Measurements from ENCODE around the gene UMODL1. TPM values are rescaled to one million over a fixed set of nuclear protein-coding genes. Genes with fewer than 3 reads are reported as not detected.

Gene UMODL1
- total RNA-seq, 1 donor from 2014 or later = 0.05 TPM

DNA sequence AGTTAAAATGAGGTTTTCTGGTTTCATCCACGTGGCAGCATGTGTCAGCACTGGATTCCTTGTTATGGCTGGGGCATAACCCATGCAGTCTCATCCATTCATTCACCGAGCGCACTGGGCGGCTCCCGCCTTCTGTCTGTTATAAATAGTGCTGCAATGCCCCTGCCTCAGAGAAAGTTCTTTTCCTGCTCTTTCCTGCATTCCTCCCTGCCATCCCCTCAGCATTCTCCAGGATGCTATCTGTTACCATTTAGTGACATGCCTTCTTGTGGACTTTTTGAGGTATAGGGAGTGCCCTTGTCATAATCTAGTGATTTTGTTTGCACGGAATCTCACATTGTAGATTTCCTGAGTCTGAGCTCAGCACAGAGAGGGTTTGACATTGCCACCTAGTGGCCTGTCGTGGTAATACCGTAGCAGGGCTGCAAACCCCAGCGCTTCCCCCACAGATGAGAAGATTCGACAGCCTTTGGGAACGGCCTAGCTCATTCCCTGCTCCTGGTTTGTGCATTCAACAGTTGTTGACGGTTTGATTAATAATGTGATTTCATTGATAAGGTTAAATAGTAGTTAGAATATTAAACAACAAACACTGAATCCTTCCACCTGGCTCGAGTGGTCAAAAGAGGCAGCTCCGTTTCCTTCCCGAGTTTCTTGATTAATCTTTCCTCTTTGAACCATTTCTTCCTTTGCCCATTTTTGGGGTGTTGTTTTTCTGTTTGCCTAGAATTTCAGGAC, 46.3 kb downstream of the UMODL1 start:
- intact Hi-C loops (cut with DNase I) = loop anchor here (2.0 to 10.0 kb wide), 2 partner anchors 301 to 503 kb away; no protein-coding TSS in a partner anchor
- DNase-seq (peak; percentile 76), ATAC-seq (ENCODE audit: poor library complexity) (peak; percentile 91)

DNA sequence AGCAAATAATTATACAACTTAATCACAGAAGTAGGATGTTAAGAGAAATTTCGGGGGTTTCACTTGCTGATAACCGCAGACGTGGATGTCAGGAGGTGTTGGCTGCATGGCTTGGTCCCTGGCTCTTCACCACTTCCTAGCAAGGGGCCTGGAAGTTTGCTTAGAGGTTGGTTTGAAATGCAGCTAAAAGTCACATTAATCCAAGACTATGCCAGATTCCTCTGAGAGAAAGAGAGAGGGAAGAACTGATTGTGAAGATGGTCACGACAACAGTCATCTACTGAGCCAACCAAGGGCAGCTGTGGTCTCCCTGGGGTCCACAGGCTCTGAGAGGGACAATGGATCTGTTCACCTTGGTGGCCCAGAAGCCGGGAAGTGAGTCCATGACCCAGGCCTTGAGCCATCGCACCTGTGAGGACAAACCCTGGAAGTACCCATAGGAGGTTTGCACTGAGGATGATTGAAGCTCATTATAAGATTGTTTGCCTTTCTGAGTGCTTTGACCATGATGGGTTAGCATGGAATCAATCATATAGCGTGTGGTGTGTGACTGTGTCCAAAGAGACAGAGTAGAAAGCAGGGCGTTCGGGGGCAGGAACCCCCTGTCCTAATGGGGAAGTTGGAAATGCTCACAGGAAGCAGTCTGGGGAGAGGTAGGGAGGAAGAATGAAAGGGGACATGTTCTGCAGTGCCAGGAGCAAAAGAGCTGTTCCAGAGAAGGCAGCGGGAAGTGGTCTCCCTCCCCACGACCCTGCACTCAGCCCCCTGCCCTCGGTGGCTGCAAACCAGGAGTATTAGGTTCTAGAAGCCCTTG, 47.1 kb downstream of the UMODL1 start:
- no peak for DNase-seq
- no peak for ATAC-seq (ENCODE audit: poor library complexity)
- intact Hi-C loops (cut with DNase I) = loop anchor here (2.0 to 10.0 kb wide), 2 partner anchors 301 to 503 kb away; no protein-coding TSS in a partner anchor

GRCh38 chr21:42118901-42119300, 47.8 kb downstream of the UMODL1 start:
- intact Hi-C loops (cut with DNase I) = loop anchor here (10.0 kb wide), 1 partner anchor 504 kb away; no protein-coding TSS in a partner anchor
- ATAC-seq (ENCODE audit: poor library complexity) (no peak), DNase-seq (no peak)

GRCh38 chr21:42120101-42120902, 49.2 kb downstream of the UMODL1 start:
- DNase-seq (no peak), ATAC-seq (ENCODE audit: poor library complexity) (no peak)
- intact Hi-C loops (cut with DNase I) = no loop called here

- intact Hi-C loops (cut with DNase I) = no loop called here
- no peak for DNase-seq
- ATAC-seq (ENCODE audit: poor library complexity) = no peak
These were observed 49.9 kb downstream of the UMODL1 start for GRCh38 chr21:42120903-42121535.

- intact Hi-C loops (cut with DNase I) = no loop called here
- no peak for DNase-seq
- ATAC-seq (ENCODE audit: poor library complexity) = no peak
These were observed 50.7 kb downstream of the UMODL1 start for GRCh38 chr21:42121794-42122193.

DNA sequence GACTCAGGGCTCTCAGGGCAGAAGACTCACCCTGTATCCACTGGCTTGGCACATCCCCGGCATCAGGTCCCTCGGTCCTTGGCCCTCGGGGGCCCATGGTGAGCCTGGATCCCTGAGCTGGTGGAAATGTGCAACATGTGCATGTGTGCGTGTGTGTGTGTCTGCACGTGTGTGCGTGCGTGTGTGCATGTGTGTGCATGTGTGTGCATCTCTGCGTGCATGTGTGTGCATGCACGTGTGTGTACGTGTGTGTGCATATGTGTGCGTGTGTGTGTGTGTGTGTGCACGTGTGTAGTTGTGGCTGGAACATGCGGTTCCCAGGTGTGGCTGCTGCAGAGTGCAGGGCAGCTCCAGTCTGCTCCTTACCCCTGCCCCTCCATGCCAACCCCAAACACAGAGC, 51.3 kb downstream of the UMODL1 start:
- DNase-seq (no peak), ATAC-seq (ENCODE audit: poor library complexity) (no peak)
- intact Hi-C loops (cut with DNase I) = no loop called here

DNA sequence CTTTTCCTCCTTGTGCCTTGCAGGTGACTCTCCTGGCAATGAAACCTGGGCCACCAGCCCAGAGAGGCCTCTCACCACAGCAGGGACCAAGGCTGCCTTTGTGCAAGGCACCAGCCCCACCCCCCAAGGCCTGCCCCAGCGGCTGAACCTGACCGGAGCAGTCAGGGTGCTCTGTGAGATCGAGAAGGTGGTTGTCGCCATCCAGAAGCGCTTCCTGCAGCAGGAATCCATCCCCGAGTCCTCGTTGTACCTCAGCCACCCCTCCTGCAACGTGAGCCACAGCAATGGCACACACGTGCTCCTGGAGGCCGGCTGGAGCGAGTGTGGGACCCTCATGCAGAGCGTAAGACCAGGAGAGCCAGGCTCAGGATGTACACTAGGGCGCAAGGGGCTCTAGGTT, 51.7 kb downstream of the UMODL1 start:
- no peak for ATAC-seq (ENCODE audit: poor library complexity)
- DNase-seq = no peak
- intact Hi-C loops (cut with DNase I) = no loop called here

DNA sequence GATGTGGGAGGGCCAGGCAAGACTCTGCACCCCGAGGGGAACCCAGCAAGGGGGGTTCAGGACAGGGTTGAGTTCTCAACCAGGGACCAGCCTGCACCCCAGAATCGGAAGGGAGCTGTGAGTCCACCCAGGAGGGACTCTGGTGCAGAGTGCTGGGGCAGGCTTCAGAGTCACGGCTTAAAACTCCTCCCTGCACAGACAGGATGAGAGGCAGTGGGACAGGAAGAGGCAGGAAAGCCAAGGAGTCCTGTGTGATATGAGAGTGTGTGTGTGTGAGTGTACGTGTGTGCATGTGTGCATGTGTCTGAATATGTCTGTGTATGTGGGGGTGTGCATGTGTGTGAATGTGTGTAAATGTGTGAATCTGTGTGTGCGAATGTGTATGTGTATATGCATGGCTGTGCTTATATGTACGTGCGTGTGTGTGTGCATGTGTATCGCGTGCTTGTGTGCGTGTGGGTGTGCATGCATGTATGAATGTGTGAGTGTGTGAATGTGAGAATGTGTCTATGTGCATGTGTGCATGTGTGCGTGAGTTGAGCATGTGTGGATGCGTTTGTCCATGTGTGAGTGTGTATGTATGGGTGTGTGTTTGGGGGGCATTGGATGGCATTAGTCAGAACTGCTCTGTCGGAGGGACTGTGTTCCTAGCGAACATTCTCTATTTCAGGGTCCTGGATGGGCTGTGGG, 52.2 kb downstream of the UMODL1 start:
- DNase-seq = no peak
- no peak for ATAC-seq (ENCODE audit: poor library complexity)
- intact Hi-C loops (cut with DNase I) = no loop called here

- ATAC-seq (ENCODE audit: poor library complexity) (no peak), DNase-seq (no peak)
- intact Hi-C loops (cut with DNase I) = no loop called here
These were observed 53.0 kb downstream of the UMODL1 start for GRCh38 chr21:42124081-42124480.

DNA sequence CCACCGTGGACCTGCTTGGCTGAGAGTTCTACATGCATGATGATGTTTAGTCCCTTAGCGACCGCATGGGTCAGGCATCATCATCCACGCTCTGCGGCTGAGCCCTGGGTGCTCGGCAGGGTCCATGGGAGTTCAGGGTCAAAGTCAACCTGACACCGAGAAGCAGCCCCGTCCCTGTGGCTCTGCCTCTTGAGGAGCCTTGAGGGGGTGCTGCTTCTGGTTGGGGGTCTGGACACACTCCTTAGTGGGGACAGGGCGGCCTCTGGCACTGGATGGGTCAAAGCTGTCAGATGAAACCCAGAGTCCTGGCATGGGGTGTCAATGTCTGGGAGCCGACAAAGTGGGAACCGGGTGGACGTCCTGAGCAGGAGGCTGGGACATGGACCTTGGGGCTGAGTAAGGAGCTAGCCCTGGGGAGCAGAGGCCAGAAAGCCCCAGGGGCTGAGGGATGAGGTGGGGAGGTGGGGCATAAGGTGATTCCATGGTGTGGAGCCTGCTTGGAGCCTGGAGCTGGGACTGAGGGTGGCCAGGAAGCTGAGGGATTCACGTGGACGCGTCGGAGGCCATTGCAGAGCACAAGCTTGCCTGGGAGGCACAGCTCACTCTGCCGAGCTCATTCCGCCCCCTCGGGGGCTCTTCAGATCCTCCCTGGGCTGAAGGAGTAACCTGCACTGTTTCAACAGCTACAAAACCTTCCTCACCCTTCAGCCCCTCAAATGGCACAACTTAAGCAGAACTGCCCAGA, 53.9 kb downstream of the UMODL1 start:
- DNase-seq (no peak), ATAC-seq (ENCODE audit: poor library complexity) (no peak)
- intact Hi-C loops (cut with DNase I) = no loop called here

DNA sequence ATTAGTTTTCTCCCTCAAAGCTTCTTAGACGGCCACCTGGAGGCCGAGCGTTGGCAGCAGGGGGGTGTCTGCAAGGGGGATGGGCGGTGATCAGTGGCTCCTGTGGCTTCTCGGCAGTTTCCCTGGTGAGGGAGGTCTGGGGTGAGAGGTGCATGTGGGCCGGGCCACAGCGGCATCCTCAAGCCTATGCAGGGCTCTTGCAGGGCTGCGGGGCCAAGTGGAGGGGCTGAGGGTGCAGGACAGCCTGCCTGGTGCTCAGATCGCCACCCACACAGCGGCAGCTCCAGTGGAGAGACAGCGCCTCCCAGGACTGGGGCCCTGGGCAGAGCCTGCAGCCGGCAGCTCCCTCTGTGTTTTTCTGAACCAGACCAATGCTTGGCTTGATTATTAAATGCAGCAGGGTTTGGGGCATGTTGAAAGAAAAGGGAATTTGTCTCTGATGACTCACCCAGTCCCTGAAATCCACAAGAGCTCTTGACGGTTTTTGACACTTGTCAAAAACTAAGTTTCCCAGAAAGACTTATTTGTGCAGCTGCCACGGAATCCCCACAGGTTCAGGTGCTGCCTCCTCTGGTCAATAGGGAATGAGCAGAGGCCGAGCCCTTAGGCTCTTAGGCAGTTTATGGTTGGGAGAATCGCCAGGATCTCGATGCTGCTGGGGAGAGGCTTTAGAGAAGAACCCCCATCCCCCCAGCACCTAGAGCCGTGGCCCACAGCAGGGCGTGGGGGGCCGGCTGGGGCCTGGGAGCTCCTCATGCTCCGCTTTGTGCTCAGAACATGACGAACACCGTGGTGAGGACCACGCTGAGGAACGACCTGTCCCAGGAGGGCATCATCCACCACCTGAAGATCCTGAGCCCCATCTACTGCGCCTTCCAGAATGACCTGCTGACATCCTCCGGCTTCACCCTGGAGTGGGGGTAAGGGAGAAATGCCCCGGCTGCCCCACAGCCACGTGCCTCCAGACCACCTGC, 54.7 kb downstream of the UMODL1 start:
- no peak for ATAC-seq (ENCODE audit: poor library complexity)
- DNase-seq = no peak
- intact Hi-C loops (cut with DNase I) = no loop called here

DNA sequence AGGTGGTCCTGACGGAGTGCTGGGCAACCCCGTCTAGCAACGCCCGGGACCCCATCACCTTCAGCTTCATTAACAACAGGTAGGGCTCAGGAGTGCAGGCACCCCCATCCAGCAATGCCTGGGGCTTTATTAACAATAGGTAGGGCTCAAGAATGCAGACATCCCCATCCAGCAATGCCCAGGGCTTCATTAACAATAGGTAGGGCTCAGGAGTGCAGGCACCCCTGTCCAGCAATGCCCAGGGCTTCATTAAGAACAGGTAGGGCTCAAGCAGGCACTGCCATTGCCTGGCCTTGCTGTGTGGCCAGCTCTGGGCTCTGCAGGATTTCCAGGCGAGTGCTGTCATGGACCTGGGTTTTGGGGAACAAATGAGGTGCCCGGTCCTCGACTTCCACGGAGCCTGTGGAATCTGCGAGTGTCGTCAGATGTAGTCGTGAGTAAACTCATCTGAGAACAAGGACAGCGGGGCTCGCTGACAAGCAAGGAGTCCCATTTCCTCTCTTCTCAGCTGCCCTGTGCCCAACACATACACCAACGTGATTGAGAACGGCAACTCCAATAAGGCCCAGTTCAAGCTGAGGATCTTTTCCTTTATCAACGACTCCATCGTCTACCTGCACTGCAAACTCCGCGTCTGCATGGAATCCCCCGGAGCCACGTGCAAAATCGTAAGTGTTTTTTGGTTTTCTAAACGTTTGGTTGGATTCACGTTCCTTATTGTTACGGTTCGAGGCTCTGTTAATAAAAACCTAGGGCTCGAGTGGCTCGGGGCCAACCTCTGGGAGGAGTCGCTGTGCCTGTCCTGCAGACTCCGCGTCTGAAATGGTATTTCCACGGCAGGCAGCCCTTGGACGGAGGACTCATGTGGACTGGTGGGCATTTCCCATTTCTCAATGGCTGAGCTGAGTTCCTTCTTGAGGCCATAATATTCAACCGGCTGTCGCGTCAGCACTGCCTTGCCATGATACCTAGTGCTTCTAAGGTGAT, 56.3 kb downstream of the UMODL1 start:
- no peak for ATAC-seq (ENCODE audit: poor library complexity)
- intact Hi-C loops (cut with DNase I) = no loop called here

DNA sequence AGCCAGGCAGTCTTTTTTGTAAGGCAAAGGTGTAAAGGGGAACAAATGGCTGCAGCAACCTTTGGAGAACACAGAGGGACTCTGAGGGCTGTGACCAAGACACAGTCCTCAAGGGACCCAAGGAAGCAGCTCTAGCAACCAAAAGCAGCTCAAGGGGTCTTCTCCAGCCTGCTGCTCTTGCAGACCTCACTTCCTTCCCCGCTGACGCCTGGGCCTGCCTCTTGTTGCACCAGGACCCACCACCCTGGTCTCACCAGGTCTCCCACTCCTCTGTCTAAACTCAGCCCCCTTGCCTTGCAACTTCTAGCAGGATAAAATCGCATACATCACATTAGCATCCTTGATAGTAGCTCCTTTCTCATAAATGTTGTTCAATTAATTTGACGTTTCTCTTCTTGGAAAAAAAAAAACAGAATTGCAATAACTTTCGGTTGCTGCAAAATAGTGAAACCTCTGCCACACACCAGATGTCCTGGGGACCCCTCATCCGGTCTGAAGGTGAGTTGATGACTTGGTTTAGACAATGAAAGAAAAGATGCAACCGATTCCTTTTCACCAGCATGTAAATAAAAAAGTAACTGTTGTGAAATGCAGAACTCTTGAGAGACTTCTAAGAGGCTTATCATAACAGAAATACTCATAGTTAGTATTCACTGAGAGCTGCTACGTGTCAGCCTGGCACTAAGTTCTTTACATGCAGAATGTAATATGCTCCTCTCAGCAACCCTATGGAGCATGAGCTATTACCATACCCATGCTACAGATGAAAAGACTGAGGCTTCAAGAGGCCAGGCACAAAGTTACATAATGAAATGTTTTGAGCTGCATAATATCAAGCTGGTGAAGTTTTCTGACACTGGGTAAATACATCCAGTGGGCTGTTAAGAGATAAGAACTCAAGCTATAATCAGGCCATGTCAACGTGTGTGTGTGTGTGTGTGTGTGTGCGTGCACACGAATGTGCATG, 58.5 kb downstream of the UMODL1 start:
- DNase-seq = no peak
- intact Hi-C loops (cut with DNase I) = no loop called here
- no peak for ATAC-seq (ENCODE audit: poor library complexity)

More for the DNA sequence above, 56.3 kb downstream of the UMODL1 start:
- no peak for DNase-seq
